GM12878 (cell line): ENCODE measurements around the gene TCTN1. TPM values are rescaled to one million over a fixed set of nuclear protein-coding genes. Genes with fewer than 3 reads are reported as not detected.

Experiments
- ATAC-seq: fragments of 200-7000 bp; cut with Tn5 transposase; 3 replicates; pipeline ENCODE4 v1.9.1; 2020; ENCODE audit warnings: mild to moderate bottlenecking, moderate library complexity
- BruUV-seq: library from RNA; stranded (reverse); fragments of 400-500 nt; replicated peaks from 2 replicates; lab custom pipeline; 2021; lab: Mats Ljungman, UMichigan
- CTCF ChIA-PET: fragments of 300-600 bp; sonication (Branson Sonifier 250); formaldehyde crosslinking; extraction: SDS; loops from one replicate; lab custom pipeline; 2021; ENCODE audit warnings: inconsistent platforms; lab: Yijun Ruan, JAX
- POLR2A ChIA-PET: fragments of 350-600 bp; formaldehyde crosslinking; extraction: SDS; loops from one replicate; lab custom pipeline; 2021; ENCODE audit warnings: inconsistent platforms; lab: Charles Lee
- RAD21 ChIA-PET: fragments of 300-600 bp; sonication (Branson Sonifier 250); formaldehyde crosslinking; loops from one replicate; lab custom pipeline; 2023; ENCODE audit warnings: antibody characterized with exemption; ENCODE audit not compliant: unreplicated experiment; lab: Charles Lee
- SMC1A ChIA-PET: fragments of 300-600 bp; sonication (Branson Sonifier 250); formaldehyde crosslinking; loops from one replicate; lab custom pipeline; 2023; ENCODE audit not compliant: unreplicated experiment, uncharacterized antibody; lab: Charles Lee
- DNase-seq: peaks from one replicate; pipeline ENCODE4 v3.0.0-alpha.2; 2011; ENCODE audit warnings: low read depth, low spot score
- FAIRE-seq: peaks from 3 replicates; lab custom pipeline; 2011; peaks lifted over from hg19 to GRCh38; lab: Jason Lieb, UNC
- H2AFZ ChIP-seq: 2 replicates; pipeline ENCODE4 v1.6.0; 2011; ENCODE audit warnings: low read depth, low read length, control low read depth; ENCODE audit not compliant: control insufficient read depth
- H3K27ac ChIP-seq: 2 replicates; pipeline ENCODE4 v1.5.1; 2011; ENCODE audit warnings: control low read depth; ENCODE audit not compliant: control insufficient read depth, insufficient read depth
- H3K27me3 ChIP-seq, 2 experiments: replicated peaks in 1 of 2; 2 replicates each; pipeline versions ENCODE4 v1.6.0 to v1.6.1; 2011; ENCODE audit warnings: low read length in 1 of 2; ENCODE audit not compliant: control insufficient read depth in 2 of 2, insufficient read depth in 2 of 2
- H3K36me3 ChIP-seq, 2 experiments: 2 replicates each; pipeline ENCODE4 v1.5.1; 2011; ENCODE audit warnings: low read length in 1 of 2; ENCODE audit not compliant: control insufficient read depth in 2 of 2, insufficient read depth in 2 of 2
- H3K4me1 ChIP-seq: 2 replicates; pipeline ENCODE4 v1.6.1; 2011; ENCODE audit warnings: mild to moderate bottlenecking, low read length, moderate library complexity, mixed read lengths; ENCODE audit not compliant: control insufficient read depth, insufficient read depth
- H3K4me2 ChIP-seq: 2 replicates; pipeline ENCODE4 v1.6.0; 2011; ENCODE audit warnings: control low read depth; ENCODE audit not compliant: control insufficient read depth, insufficient read depth
- H3K4me3 ChIP-seq: fragments of 200-600 bp; sonication (generic); 2 replicates; pipeline ENCODE4 v1.5.1; 2016
- H3K79me2 ChIP-seq: 2 replicates; pipeline ENCODE4 v1.6.0; 2011; ENCODE audit warnings: low read length; ENCODE audit not compliant: control insufficient read depth, insufficient read depth
- H3K9ac ChIP-seq: 2 replicates; pipeline ENCODE4 v1.8.0; 2011; ENCODE audit warnings: low read length, control low read depth, mixed read lengths; ENCODE audit not compliant: control insufficient read depth, insufficient read depth
- H3K9me3 ChIP-seq: replicated peaks from 3 replicates; pipeline ENCODE4 v1.5.1; 2011; ENCODE audit warnings: mild to moderate bottlenecking, low read length; ENCODE audit not compliant: control insufficient read depth, insufficient read depth
- H4K20me1 ChIP-seq: 2 replicates; pipeline ENCODE4 v1.6.0; 2011; ENCODE audit not compliant: control insufficient read depth, insufficient read depth
- PAX8 ChIP-seq: fragments of 450-650 bp; IDR thresholded peaks from 2 replicates; pipeline ENCODE4 v1.6.1; 2017; ENCODE audit warnings: mild to moderate bottlenecking, moderate library complexity
- POLR2A ChIP-seq: IDR thresholded peaks from 2 replicates; pipeline ENCODE4 v1.6.1; 2011; ENCODE audit warnings: low read depth, mild to moderate bottlenecking, low read length
- SREBF2 ChIP-seq: IDR thresholded peaks from 2 replicates; pipeline ENCODE4 v1.6.1; 2012; ENCODE audit warnings: mild to moderate bottlenecking, low read length
- ZBED1 ChIP-seq: IDR thresholded peaks from 2 replicates; pipeline ENCODE4 v1.6.1; 2016; ENCODE audit warnings: borderline replicate concordance
- ZNF687 ChIP-seq: fragments of 450-650 bp; IDR thresholded peaks from 2 replicates; pipeline ENCODE4 v1.6.1; 2017; ENCODE audit warnings: mild to moderate bottlenecking, moderate library complexity
- WGBS: methylation state at CpG from one replicate; pipeline ENCODE4 v1.1.6; 2016; ENCODE audit warnings: low lambda C conversion rate; ENCODE audit not compliant: insufficient replicate concordance, insufficient coverage; ENCODE audit errors: missing lambda C conversion rate; 5-methylcytosine and 5-hydroxymethylcytosine counted together
- in situ Hi-C: fragments of 300-500 bp; cut with MboI; formaldehyde crosslinking; loops from 9 replicates; pipeline ENCODE4 v1.14.3; 2018; ENCODE audit warnings: mixed read lengths
- intact Hi-C: fragments of 100-400 bp; cut with micrococcal nuclease; formaldehyde crosslinking; loops from one replicate; pipeline ENCODE4 v1.14.2; 2022; ENCODE audit not compliant: unreplicated experiment
- polyA plus RNA-seq, 11 experiments: library from polyadenylated mRNA; depleted of rRNA in 4 of 11; unstranded in 6 of 11; stranded (reverse) in 5 of 11; fragments of >200 nt; fragmentation: Nextera tagmentation in 4 of 11; fragmentation: Illumina TruSeq in 1 of 11; extraction: Ambion mirVana in 4 of 11; extraction: Trizol in 1 of 11; gene quantifications; 1 replicate in 1 of 11; 2 replicates in 10 of 11; pipeline versions ENCODE4 v1.2.1 to v1.2.3, GENCODE V29; 2011 to 2016; ENCODE audit warnings: inconsistent platforms in 2 of 11, missing spikeins in 2 of 11, low read depth in 1 of 11
- total RNA-seq, 4 experiments: library from RNA; depleted of rRNA in 3 of 4; stranded (reverse); fragments of >200 nt in 3 of 4; fragmentation: Illumina TruSeq in 1 of 4; extraction: Trizol in 1 of 4; gene quantifications; 2 replicates each; pipeline versions ENCODE4 v1.2.1 to v1.2.3, GENCODE V29; 2013 to 2021
- TF ChIP-seq, protein P1 (sequence below): IDR thresholded peaks from 2 replicates; pipeline ENCODE4 v1.6.1; 2012; ENCODE audit warnings: low read depth, low read length, improper control_type of control experiment
- TF ChIP-seq, protein P2 (sequence below): IDR thresholded peaks from 2 replicates; pipeline ENCODE4 v1.6.1; 2012; ENCODE audit warnings: low read depth, low read length, improper control_type of control experiment
- TF ChIP-seq, protein P3 (sequence below): IDR thresholded peaks from 2 replicates; pipeline ENCODE4 v1.6.1; 2012; ENCODE audit warnings: improper control_type of control experiment, low read depth, low read length; ENCODE audit not compliant: insufficient replicate concordance

The TCTN1 gene
- total and polyA plus RNA-seq, 10 of the 15 experiments (the other 5 are each of a cell fraction or from before 2014, with no cell fraction given) = 8.8 to 23.5 (median 15.3) TPM

DNA sequence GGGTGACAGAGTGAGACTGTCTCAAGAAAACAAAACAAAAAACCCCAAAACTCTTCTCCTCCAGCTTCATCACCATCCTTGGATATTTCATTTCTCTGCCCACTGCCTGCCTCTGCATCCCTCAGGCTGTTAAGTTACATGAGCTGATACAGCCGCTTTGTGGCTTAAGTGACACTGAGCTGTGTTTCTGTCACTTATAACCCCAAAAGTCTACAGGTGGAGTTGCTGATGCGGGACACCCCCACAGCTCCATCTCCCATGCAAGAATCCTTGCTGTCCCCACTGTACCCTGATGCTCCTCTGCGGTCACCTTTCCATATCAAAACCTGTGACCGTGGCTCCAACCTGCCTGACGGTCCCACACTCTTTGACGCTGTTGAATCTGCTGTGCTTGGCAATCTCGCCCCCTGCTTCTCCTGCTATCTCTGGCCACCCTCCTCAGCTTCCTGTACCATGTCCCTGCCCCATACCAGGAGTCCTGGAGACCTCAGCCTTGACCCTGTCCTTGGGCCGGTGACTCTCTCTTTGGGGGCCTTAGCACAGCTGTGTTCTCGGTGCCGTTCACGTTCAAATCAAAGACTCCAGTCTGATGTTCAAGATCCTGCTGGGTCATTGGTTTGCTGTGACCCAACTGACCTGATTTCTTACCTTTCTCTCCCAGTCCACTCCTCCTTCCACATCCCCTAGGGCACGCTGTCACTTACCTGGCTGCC is 54.7 kb downstream of the TCTN1 start (continued):
- TF ChIP-seq ZNF687 (0 out of 2 replicates have a peak, but pooled peaks have one; percentile 40), ZBED1 (peak; percentile 52; the same call in 1 of the 2 replicates), POLR2A (no peak)
- TF ChIP-seq, protein P1, sequence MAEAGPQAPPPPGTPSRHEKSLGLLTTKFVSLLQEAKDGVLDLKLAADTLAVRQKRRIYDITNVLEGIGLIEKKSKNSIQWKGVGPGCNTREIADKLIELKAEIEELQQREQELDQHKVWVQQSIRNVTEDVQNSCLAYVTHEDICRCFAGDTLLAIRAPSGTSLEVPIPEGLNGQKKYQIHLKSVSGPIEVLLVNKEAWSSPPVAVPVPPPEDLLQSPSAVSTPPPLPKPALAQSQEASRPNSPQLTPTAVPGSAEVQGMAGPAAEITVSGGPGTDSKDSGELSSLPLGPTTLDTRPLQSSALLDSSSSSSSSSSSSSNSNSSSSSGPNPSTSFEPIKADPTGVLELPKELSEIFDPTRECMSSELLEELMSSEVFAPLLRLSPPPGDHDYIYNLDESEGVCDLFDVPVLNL = no peak
- TF ChIP-seq, all 136 proteins: peak for 15

DNA sequence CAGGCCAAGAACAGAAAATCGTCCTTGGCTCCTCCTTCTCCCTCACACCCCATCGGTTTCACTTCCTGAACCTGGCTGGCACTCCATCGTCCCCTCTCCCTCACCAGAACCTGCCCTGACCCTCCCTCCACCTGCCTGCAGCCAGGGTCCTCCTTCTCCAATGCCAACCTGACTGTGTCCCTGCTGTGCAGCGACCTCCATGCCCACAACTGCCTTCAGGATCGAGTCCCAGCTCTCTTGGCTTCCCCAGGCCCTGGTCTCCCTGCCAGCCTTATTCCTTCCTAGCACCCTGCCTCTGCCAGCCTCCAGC is 55.2 kb downstream of the TCTN1 start:
- H3K4me3 ChIP-seq = peak overlapping the region; percentile 82
- 0% methylated on average over 5 of the region's 5 CpGs for WGBS
- H3K79me2 ChIP-seq = peaks cover 56% of the 10 kb centered on the region
- intact Hi-C loops = loop anchor here (2.0 kb wide), 1 partner anchor 50 kb away; no protein-coding TSS in a partner anchor
- no TSS peak for BruUV-seq
- POLR2A ChIA-PET = interaction anchor here (0.6 to 9.2 kb wide), 15 partner anchors 8 to 135 kb away, joined by 3 to 80 read pairs (median 7); partner anchors contain the start of genes HVCN1 and TCTN1
- H2AFZ ChIP-seq = peak overlapping the region; percentile 18
- FAIRE-seq = peak; percentile 35
- H3K27me3 ChIP-seq = no peaks in the 10 kb centered on the region
- H3K4me2 ChIP-seq = peak overlapping the region; percentile 99
- peak overlapping the region; percentile 77 for H3K9ac ChIP-seq
- ATAC-seq = peak; percentile 76
- H3K36me3 ChIP-seq = peaks cover 9 to 17% of the 10 kb centered on the region in 2 experiments
- peak overlapping the region; percentile 99 for H3K27ac ChIP-seq
- in situ Hi-C loops = no loop called here
- CTCF ChIA-PET = interaction anchor here (1.0 to 4.6 kb wide), 10 partner anchors 10 to 59 kb away, joined by 3 to 24 read pairs (median 6); no protein-coding TSS in a partner anchor
- no peaks in the 10 kb centered on the region for H4K20me1 ChIP-seq
- RAD21 ChIA-PET = interaction anchor here (0.8 to 5.3 kb wide), 14 partner anchors 9 to 219 kb away, joined by 3 to 43 read pairs (median 8); partner anchors contain the start of genes ARPC3 and TCTN1
- H3K4me1 ChIP-seq = peaks cover 65% of the 10 kb centered on the region
- SMC1A ChIA-PET = interaction anchor here (1.1 to 6.3 kb wide), 10 partner anchors 11 to 590 kb away, joined by 3 to 80 read pairs (median 12); no protein-coding TSS in a partner anchor
- peaks cover 10% of the 10 kb centered on the region; the same call in 2 of the 3 replicates for H3K9me3 ChIP-seq
- no peak for DNase-seq
- TF ChIP-seq, protein P2, sequence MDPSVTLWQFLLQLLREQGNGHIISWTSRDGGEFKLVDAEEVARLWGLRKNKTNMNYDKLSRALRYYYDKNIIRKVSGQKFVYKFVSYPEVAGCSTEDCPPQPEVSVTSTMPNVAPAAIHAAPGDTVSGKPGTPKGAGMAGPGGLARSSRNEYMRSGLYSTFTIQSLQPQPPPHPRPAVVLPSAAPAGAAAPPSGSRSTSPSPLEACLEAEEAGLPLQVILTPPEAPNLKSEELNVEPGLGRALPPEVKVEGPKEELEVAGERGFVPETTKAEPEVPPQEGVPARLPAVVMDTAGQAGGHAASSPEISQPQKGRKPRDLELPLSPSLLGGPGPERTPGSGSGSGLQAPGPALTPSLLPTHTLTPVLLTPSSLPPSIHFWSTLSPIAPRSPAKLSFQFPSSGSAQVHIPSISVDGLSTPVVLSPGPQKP = no peak
- TF ChIP-seq PAX8 (no peak), SREBF2 (no peak)
- TF ChIP-seq, protein P3, sequence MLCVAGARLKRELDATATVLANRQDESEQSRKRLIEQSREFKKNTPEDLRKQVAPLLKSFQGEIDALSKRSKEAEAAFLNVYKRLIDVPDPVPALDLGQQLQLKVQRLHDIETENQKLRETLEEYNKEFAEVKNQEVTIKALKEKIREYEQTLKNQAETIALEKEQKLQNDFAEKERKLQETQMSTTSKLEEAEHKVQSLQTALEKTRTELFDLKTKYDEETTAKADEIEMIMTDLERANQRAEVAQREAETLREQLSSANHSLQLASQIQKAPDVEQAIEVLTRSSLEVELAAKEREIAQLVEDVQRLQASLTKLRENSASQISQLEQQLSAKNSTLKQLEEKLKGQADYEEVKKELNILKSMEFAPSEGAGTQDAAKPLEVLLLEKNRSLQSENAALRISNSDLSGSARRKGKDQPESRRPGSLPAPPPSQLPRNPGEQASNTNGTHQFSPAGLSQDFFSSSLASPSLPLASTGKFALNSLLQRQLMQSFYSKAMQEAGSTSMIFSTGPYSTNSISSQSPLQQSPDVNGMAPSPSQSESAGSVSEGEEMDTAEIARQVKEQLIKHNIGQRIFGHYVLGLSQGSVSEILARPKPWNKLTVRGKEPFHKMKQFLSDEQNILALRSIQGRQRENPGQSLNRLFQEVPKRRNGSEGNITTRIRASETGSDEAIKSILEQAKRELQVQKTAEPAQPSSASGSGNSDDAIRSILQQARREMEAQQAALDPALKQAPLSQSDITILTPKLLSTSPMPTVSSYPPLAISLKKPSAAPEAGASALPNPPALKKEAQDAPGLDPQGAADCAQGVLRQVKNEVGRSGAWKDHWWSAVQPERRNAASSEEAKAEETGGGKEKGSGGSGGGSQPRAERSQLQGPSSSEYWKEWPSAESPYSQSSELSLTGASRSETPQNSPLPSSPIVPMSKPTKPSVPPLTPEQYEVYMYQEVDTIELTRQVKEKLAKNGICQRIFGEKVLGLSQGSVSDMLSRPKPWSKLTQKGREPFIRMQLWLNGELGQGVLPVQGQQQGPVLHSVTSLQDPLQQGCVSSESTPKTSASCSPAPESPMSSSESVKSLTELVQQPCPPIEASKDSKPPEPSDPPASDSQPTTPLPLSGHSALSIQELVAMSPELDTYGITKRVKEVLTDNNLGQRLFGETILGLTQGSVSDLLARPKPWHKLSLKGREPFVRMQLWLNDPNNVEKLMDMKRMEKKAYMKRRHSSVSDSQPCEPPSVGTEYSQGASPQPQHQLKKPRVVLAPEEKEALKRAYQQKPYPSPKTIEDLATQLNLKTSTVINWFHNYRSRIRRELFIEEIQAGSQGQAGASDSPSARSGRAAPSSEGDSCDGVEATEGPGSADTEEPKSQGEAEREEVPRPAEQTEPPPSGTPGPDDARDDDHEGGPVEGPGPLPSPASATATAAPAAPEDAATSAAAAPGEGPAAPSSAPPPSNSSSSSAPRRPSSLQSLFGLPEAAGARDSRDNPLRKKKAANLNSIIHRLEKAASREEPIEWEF = no peak
